BJ (cell line): ENCODE results near the gene BCKDHB. TPM values are rescaled to one million over a fixed set of nuclear protein-coding genes. Genes with fewer than 3 reads are reported as not detected.

Source experiments
- CTCF ChIA-PET: fragments of 350-600 bp; formaldehyde crosslinking; extraction: SDS; loops from one replicate; lab custom pipeline; 2021; ENCODE audit warnings: antibody characterized with exemption, inconsistent platforms; lab: Yijun Ruan, JAX
- POLR2A ChIA-PET: fragments of 300-600 bp; sonication (Branson Sonifier 250); formaldehyde crosslinking; extraction: SDS; loops from one replicate; lab custom pipeline; 2021; ENCODE audit warnings: antibody characterized with exemption; lab: Charles Lee
- DNase-seq: peaks from one replicate; pipeline ENCODE4 v3.0.0-alpha.2; 2011; ENCODE audit warnings: low read depth
- H3K27me3 ChIP-seq: 2 replicates; pipeline ENCODE4 v1.6.0; 2011; ENCODE audit warnings: low read length; ENCODE audit not compliant: control insufficient read depth, insufficient read depth
- H3K36me3 ChIP-seq: 2 replicates; pipeline ENCODE4 v1.5.1; 2011; ENCODE audit warnings: low read length; ENCODE audit not compliant: control insufficient read depth, insufficient read depth
- H3K4me3 ChIP-seq: 2 replicates; pipeline ENCODE4 v1.5.1; 2011; ENCODE audit warnings: low read depth, mild to moderate bottlenecking, control low read depth, low read length
- CTCF ChIP-seq: IDR thresholded peaks from 2 replicates; pipeline ENCODE4 v1.5.1; 2011; ENCODE audit warnings: low read depth, mild to moderate bottlenecking, control low read depth, inconsistent platforms, low read length, moderate library complexity; ENCODE audit not compliant: insufficient read depth
- polyA plus RNA-seq: library from polyadenylated mRNA; depleted of rRNA; stranded (reverse); fragments of >200 nt; gene quantifications from 2 replicates; pipeline ENCODE4 v1.2.3, GENCODE V29; 2011; rRNA removed

Gene BCKDHB
- polyA plus RNA-seq, 1 experiment, result 8.0 TPM

DNA sequence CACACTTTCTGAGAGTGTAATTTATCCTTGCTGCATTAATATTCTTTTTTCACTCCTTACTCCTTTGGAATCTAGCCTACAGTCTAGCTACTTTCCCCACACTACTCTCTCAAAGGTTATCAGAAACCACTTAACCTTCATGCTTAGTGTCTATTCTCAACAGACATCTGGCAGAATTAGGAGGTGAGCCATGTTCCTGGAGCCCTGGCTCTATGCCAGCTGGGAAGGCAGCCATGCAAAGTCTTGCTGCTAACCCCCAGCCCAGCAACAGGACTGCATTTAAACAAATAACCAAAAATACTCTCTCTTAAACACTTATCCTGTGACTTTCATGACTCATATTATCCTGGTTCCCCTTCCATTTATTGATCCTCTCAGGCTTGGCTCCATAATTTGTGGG is 260.2 kb downstream of the BCKDHB start:
- POLR2A ChIA-PET, result no interaction called here
- Histone ChIP-seq H3K4me3 (no peak overlapping the region), H3K27me3 (no peaks in the 10 kb centered on the region), H3K36me3 (no peaks in the 10 kb centered on the region)
- TF ChIP-seq CTCF, result no peak
- DNase-seq, result no peak
- CTCF ChIA-PET, result interaction anchor here (0.6 to 1.8 kb wide), 3 partner anchors 10 to 234 kb away, joined by 3 to 4 read pairs (median 3); no protein-coding TSS in a partner anchor

DNA sequence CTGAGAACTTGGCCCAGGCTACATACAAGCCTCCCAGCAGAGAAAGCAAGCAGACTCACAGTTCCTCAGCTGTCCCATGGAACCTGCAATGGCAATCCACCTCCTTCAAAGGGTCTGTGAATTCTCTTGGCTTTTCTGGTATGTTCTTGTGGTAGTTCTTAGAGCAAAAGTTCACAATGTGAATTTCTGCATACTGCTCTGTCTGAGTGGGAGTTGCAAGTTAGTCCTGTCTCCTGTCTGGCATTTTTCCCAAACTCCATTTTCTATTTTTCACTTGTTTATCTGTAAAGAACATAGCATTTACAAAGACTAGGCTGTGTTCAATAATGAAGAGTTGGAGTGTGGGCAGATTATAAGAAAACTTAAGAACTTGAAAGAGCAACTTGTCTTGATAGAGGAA is 269.9 kb downstream of the BCKDHB start:
- DNase-seq, result no peak
- Histone ChIP-seq H3K27me3 (no peaks in the 10 kb centered on the region), H3K4me3 (no peak overlapping the region), H3K36me3 (no peaks in the 10 kb centered on the region)
- no peak for TF ChIP-seq CTCF
- ChIA-PET CTCF (interaction anchor here (1.1 to 1.4 kb wide), 2 partner anchors 9 to 23 kb away, joined by 3 to 5 read pairs; no protein-coding TSS in a partner anchor), POLR2A (no interaction called here)

DNA sequence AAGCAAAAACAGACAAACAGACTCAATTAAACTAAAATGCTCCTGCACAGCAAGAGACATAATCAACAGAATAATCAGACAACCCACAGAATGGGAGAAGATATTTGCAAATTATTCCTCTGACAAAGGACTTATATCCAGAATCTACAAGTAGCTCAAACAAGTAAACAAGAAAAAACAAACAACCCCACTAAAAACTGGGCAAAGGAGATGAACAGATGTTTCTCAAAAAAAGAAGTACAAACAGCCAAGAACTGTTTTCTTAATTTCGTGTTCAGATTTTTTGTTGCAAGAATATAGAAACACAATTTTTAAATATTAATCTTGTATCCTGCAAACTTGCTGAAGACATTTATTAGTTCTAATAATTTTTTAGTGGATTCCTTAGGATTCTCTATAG is 274.1 kb downstream of the BCKDHB start:
- ChIA-PET CTCF (no interaction called here), POLR2A (no interaction called here)
- H3K27me3 ChIP-seq, result no peaks in the 10 kb centered on the region
- no peaks in the 10 kb centered on the region for H3K36me3 ChIP-seq
- DNase-seq, result no peak
- TF ChIP-seq CTCF, result no peak
- no peak overlapping the region for H3K4me3 ChIP-seq

DNA sequence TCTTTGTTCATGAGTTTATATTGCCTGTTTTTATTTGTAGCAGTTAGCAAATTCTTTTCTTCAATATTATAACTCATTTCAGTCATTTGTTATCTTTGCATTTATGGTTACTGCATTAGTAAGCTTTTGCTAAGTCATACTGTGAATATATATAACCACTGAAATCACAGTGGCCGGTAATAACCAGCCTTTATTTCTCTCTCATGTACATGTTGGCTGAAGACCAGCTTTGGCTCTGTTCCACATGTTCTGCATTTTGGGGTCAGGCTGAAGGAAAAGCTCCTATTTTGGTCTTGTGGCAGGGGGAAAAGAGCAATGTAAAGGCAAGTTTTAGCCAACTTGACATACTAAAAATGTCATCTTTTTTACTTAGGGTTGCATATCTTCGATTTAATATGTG is 276.3 kb downstream of the BCKDHB start:
- no peak for TF ChIP-seq CTCF
- Histone ChIP-seq H3K36me3 (no peaks in the 10 kb centered on the region), H3K27me3 (no peaks in the 10 kb centered on the region), H3K4me3 (no peak overlapping the region)
- no peak for DNase-seq
- CTCF ChIA-PET, result no interaction called here
- POLR2A ChIA-PET, result no interaction called here

DNA sequence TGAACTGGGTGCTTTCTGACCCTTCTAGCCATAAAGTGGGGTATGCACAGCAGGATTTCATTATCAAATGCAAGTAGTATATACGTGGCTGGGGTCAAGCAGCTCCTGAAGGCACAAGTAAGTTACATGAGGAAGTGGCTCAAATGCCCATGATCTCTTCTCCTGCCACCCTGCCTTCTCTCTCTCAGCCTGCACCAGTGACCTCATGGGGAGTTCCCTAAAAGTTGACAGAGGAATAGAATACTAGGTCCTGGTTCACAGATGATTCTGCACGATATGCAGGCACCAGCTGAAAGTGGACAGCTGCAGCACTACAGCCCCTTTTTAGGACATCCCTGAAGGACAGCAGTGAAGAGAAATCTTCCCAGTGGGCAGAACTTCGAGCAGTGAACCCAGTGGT is 282.0 kb downstream of the BCKDHB start:
- TF ChIP-seq CTCF, result no peak
- ChIA-PET POLR2A (no interaction called here), CTCF (no interaction called here)
- no peak for DNase-seq
- no peaks in the 10 kb centered on the region for H3K36me3 ChIP-seq
- H3K27me3 ChIP-seq, result no peaks in the 10 kb centered on the region
- H3K4me3 ChIP-seq, result no peak overlapping the region

Other genes starting within 250 kb of the BCKDHB start
- gene ELOVL4, start 159.1 kb upstream of the BCKDHB start, polyA plus RNA-seq, result 0.40 and 0.69 TPM in 2 replicates
- gene TTK, start 102.0 kb upstream of the BCKDHB start, polyA plus RNA-seq, result 5.1 and 10.5 TPM in 2 replicates